Smooth muscle cell (in vitro differentiated cells): ENCODE data around the gene GATAD2A. TPM values are rescaled to one million over a fixed set of nuclear protein-coding genes. Genes with fewer than 3 reads are reported as not detected.

Source experiments
- DNase-seq: peaks from one replicate; lab custom pipeline; 2025; ENCODE audit not compliant: unreplicated experiment; lab: John Stamatoyannopoulos, UW
- H2AFZ ChIP-seq: fragments of 200-600 bp; sonication (generic); 2 replicates; pipeline ENCODE4 v1.6.0; 2016; ENCODE audit warnings: antibody characterized with exemption, low read depth, mild to moderate bottlenecking
- H3F3A ChIP-seq: fragments of 200-600 bp; sonication (generic); 2 replicates; pipeline ENCODE4 v1.6.0; 2017; ENCODE audit warnings: antibody characterized with exemption, low read depth
- H3K27ac ChIP-seq: fragments of 200-600 bp; sonication (generic); 2 replicates; pipeline ENCODE4 v1.5.1; 2016; ENCODE audit warnings: low read depth, mild to moderate bottlenecking
- H3K27me3 ChIP-seq: fragments of 200-600 bp; sonication (generic); 2 replicates; pipeline ENCODE4 v1.6.1; 2016; ENCODE audit warnings: low read depth, mild to moderate bottlenecking
- H3K36me3 ChIP-seq: fragments of 200-600 bp; sonication (generic); 2 replicates; pipeline ENCODE4 v1.5.1; 2016; ENCODE audit warnings: low read depth
- H3K4me1 ChIP-seq: fragments of 200-600 bp; sonication (generic); 2 replicates; pipeline ENCODE4 v1.5.1; 2016; ENCODE audit warnings: low read depth
- H3K4me2 ChIP-seq: fragments of 200-600 bp; sonication (generic); 2 replicates; pipeline ENCODE4 v1.6.0; 2016; ENCODE audit warnings: mild to moderate bottlenecking
- H3K4me3 ChIP-seq: fragments of 200-600 bp; sonication (generic); 2 replicates; pipeline ENCODE4 v1.5.1; 2016; ENCODE audit warnings: mild to moderate bottlenecking
- H3K79me2 ChIP-seq: fragments of 200-600 bp; sonication (generic); 2 replicates; pipeline ENCODE4 v1.6.0; 2016; ENCODE audit warnings: low read depth, mild to moderate bottlenecking
- H3K9ac ChIP-seq: fragments of 200-600 bp; sonication (generic); 2 replicates; pipeline ENCODE4 v1.6.0; 2016; ENCODE audit warnings: low read depth
- H3K9me3 ChIP-seq: fragments of 200-600 bp; sonication (generic); replicated peaks from 2 replicates; pipeline ENCODE4 v1.5.1; 2016; ENCODE audit warnings: low read depth
- H4K20me1 ChIP-seq: fragments of 200-600 bp; sonication (generic); 2 replicates; pipeline ENCODE4 v1.6.0; 2016; ENCODE audit warnings: low read depth
- CTCF ChIP-seq: fragments of 200-600 bp; sonication (generic); IDR thresholded peaks from 2 replicates; pipeline ENCODE4 v1.5.1; 2017; ENCODE audit warnings: borderline replicate concordance, mild to moderate bottlenecking, antibody characterized with exemption; ENCODE audit not compliant: insufficient read depth, poor library complexity, severe bottlenecking
- WGBS: methylation state at CpG from one replicate; pipeline ENCODE4 v1.1.7; 2016; ENCODE audit warnings: low lambda C conversion rate; 5-methylcytosine and 5-hydroxymethylcytosine counted together
- polyA plus RNA-seq: library from polyadenylated mRNA; unstranded; fragments of >200 nt; fragmentation: Nextera tagmentation; extraction: Ambion mirVana; gene quantifications from 2 replicates; pipeline ENCODE4 v1.2.1, GENCODE V29; 2016
- total RNA-seq: library from RNA; depleted of rRNA; stranded (reverse); fragments of >200 nt; gene quantifications from 2 replicates; pipeline ENCODE4 v1.2.3, GENCODE V29; 2014

Gene GATAD2A
- total and polyA plus RNA-seq, 2 experiments from 2014 or later, result 26.8 to 27.0 TPM

- no peak for TF ChIP-seq CTCF
- DNase-seq, result peak; percentile 40
- no peaks in the 10 kb centered on the region for H3K36me3 ChIP-seq
- H3K27me3 ChIP-seq, result no peaks in the 10 kb centered on the region
- 11% methylated on average over 7 of the region's 8 CpGs for WGBS
- H4K20me1 ChIP-seq, result no peaks in the 10 kb centered on the region
- H3K27ac ChIP-seq, result peak overlapping the region; percentile 69
- no peak overlapping the region for H3K9ac ChIP-seq
- no peak overlapping the region for H3K4me3 ChIP-seq
- peak overlapping the region; percentile 25 for H3K4me2 ChIP-seq
- H3K9me3 ChIP-seq, result no peaks in the 10 kb centered on the region
- peaks cover 12% of the 10 kb centered on the region for H3K4me1 ChIP-seq
- no peaks in the 10 kb centered on the region for H3K79me2 ChIP-seq
- no peak overlapping the region for H2AFZ ChIP-seq
- no peaks in the 10 kb centered on the region for H3F3A ChIP-seq
Measured at GRCh38 chr19:19550485-19550929, 145.0 kb downstream of the GATAD2A start.

- Histone ChIP-seq H2AFZ (no peak overlapping the region), H3K4me3 (no peak overlapping the region), H3K36me3 (no peaks in the 10 kb centered on the region), H3K27ac (peak overlapping the region; percentile 69), H3F3A (no peaks in the 10 kb centered on the region), H4K20me1 (no peaks in the 10 kb centered on the region), H3K27me3 (no peaks in the 10 kb centered on the region), H3K9me3 (no peaks in the 10 kb centered on the region), H3K4me1 (peaks cover 12% of the 10 kb centered on the region), H3K4me2 (peak overlapping the region; percentile 25), H3K79me2 (no peaks in the 10 kb centered on the region), H3K9ac (no peak overlapping the region)
- WGBS, result 84% methylated on average over 10 of the region's 10 CpGs
- no peak for DNase-seq
- TF ChIP-seq CTCF, result no peak
Measured at GRCh38 chr19:19550972-19551852, 145.7 kb downstream of the GATAD2A start.

- H2AFZ ChIP-seq, result no peak overlapping the region
- H3K9ac ChIP-seq, result no peak overlapping the region
- H3F3A ChIP-seq, result no peaks in the 10 kb centered on the region
- H3K79me2 ChIP-seq, result no peaks in the 10 kb centered on the region
- H3K4me3 ChIP-seq, result no peak overlapping the region
- no peak for DNase-seq
- H4K20me1 ChIP-seq, result no peaks in the 10 kb centered on the region
- H3K36me3 ChIP-seq, result no peaks in the 10 kb centered on the region
- H3K27ac ChIP-seq, result peak overlapping the region; percentile 69
- H3K9me3 ChIP-seq, result no peaks in the 10 kb centered on the region
- WGBS, result 57% methylated on average over 14 of the region's 14 CpGs
- no peak overlapping the region for H3K4me2 ChIP-seq
- H3K27me3 ChIP-seq, result no peaks in the 10 kb centered on the region
- TF ChIP-seq CTCF, result no peak
- peaks cover 12% of the 10 kb centered on the region for H3K4me1 ChIP-seq
Measured at GRCh38 chr19:19551853-19552192, 146.3 kb downstream of the GATAD2A start.
